HG02884 (cell line): Measurements from ENCODE around the gene HPSE2.

Experiments
- ATAC-seq: cut with Tn5 transposase; IDR thresholded peaks from one replicate; pipeline ENCODE4 v1.9.1; 2021; ENCODE audit warnings: mild to moderate bottlenecking, moderate library complexity; ENCODE audit not compliant: unreplicated experiment

HPSE2 gene

GRCh38 chr10:98628206-98628605 lies 607.4 kb downstream of the HPSE2 start:
- ATAC-seq: no peak

GRCh38 chr10:98627711-98628110 lies 607.9 kb downstream of the HPSE2 start:
- ATAC-seq: no peak

GRCh38 chr10:98624963-98625362 lies 610.7 kb downstream of the HPSE2 start:
- no peak for ATAC-seq

- ATAC-seq: no peak
Measured at GRCh38 chr10:98623176-98623575, 612.5 kb downstream of the HPSE2 start.

GRCh38 chr10:98621630-98622029 lies 614.0 kb downstream of the HPSE2 start:
- ATAC-seq: no peak

- ATAC-seq: no peak
Measured at GRCh38 chr10:98620503-98620902, 615.1 kb downstream of the HPSE2 start.

GRCh38 chr10:98619446-98619845 lies 616.2 kb downstream of the HPSE2 start:
- no peak for ATAC-seq

- ATAC-seq: no peak
Measured at GRCh38 chr10:98617906-98618520, 617.6 kb downstream of the HPSE2 start.

- ATAC-seq: no peak
Measured at GRCh38 chr10:98613446-98613845, 622.2 kb downstream of the HPSE2 start.

- ATAC-seq: no peak
Measured at GRCh38 chr10:98611436-98611835, 624.2 kb downstream of the HPSE2 start.

GRCh38 chr10:98610836-98611235 lies 624.8 kb downstream of the HPSE2 start:
- ATAC-seq: no peak

- ATAC-seq: no peak
Measured at GRCh38 chr10:98610301-98610700, 625.4 kb downstream of the HPSE2 start.

- no peak for ATAC-seq
Measured at GRCh38 chr10:98609265-98609664, 626.4 kb downstream of the HPSE2 start.

- ATAC-seq: no peak
Measured at GRCh38 chr10:98608411-98608810, 627.2 kb downstream of the HPSE2 start.

- ATAC-seq: no peak
Measured at GRCh38 chr10:98602224-98602623, 633.4 kb downstream of the HPSE2 start.

- no peak for ATAC-seq
Measured at GRCh38 chr10:98599032-98599610, 636.5 kb downstream of the HPSE2 start.

GRCh38 chr10:98596404-98596803 lies 639.2 kb downstream of the HPSE2 start:
- no peak for ATAC-seq

- no peak for ATAC-seq
Measured at GRCh38 chr10:98589691-98590090, 646.0 kb downstream of the HPSE2 start.

- no peak for ATAC-seq
Measured at GRCh38 chr10:98589007-98589406, 646.6 kb downstream of the HPSE2 start.

GRCh38 chr10:98587156-98587837 lies 648.4 kb downstream of the HPSE2 start:
- no peak for ATAC-seq

GRCh38 chr10:98586096-98586495 lies 649.6 kb downstream of the HPSE2 start:
- ATAC-seq: no peak

GRCh38 chr10:98582363-98582762 lies 653.3 kb downstream of the HPSE2 start:
- no peak for ATAC-seq
